ENCODE results near the gene SMIM35. TPM values are rescaled to one million over a fixed set of nuclear protein-coding genes. Genes with fewer than 3 reads are reported as not detected.

The SMIM35 gene
- total RNA-seq, 1 experiment from 2014 or later, result not detected

- Mint-ChIP-seq H3K36me3 (ENCODE audit: insufficient read depth in 1 of 3, low read depth in 3 of 3) (no peaks in the 10 kb centered on the region; a peak in 1 of 7 replicates), H3K9me3 (no peaks in the 10 kb centered on the region), H3K4me3 (no peak overlapping the region), H3K27ac (no peak overlapping the region), H3K4me1 (peaks cover 9 to 26% of the 10 kb centered on the region in 2 experiments), H3K27me3 (ENCODE audit: low read depth) (peaks cover 11% of the 10 kb centered on the region)
- H2BK20ac ChIP-seq (ENCODE audit: low read depth, low read length, poor library complexity, severe bottlenecking), result no peak overlapping the region
- no peaks in the 10 kb centered on the region for H3K79me2 ChIP-seq (ENCODE audit: insufficient read depth, low read length)
- H3K23ac ChIP-seq (ENCODE audit: insufficient read length, low read depth, low read length), result no peak overlapping the region
- H3K18ac ChIP-seq (ENCODE audit: insufficient read length, low read depth, low read length), result no peak overlapping the region
- TF ChIP-seq CTCF (conservative IDR thresholded peaks at IDR 0.05), result no peak
- H3K27ac ChIP-seq (ENCODE audit: insufficient read length, low read depth, low read length), result no peak overlapping the region
- no peak overlapping the region for H3K4ac ChIP-seq (ENCODE audit: low read depth, low read length)
- no peak overlapping the region for H2BK120ac ChIP-seq (ENCODE audit: low read depth, low read length, poor library complexity, severe bottlenecking)
- H4K20me1 ChIP-seq (ENCODE audit: control insufficient read depth, insufficient read depth, insufficient read length), result no peaks in the 10 kb centered on the region
- H2BK15ac ChIP-seq (ENCODE audit: low read depth, low read length), result no peak overlapping the region
- H3K4me2 ChIP-seq (ENCODE audit: insufficient read depth, insufficient read length, low read length), result no peak overlapping the region
- no peak overlapping the region for H4K5ac ChIP-seq (ENCODE audit: insufficient read length, low read depth, low read length)
- H3K9me3 ChIP-seq (ENCODE audit: control insufficient read depth, low read depth, low read length), result no peaks in the 10 kb centered on the region
- no peak overlapping the region for H2BK12ac ChIP-seq (ENCODE audit: insufficient read length, low read depth, low read length)
- H3T11ph ChIP-seq (ENCODE audit: low read length), result no peak overlapping the region
- no peak for DNase-seq
- H4K8ac ChIP-seq (replicated peaks; ENCODE audit: insufficient read length, low read depth, low read length), result no peak overlapping the region
- no peaks in the 10 kb centered on the region for H3K27me3 ChIP-seq (ENCODE audit: insufficient read depth, low read length)
- no peak overlapping the region for H4K91ac ChIP-seq (ENCODE audit: insufficient read length, low read depth, low read length)
- H2AFZ ChIP-seq (ENCODE audit: low read length), result no peak overlapping the region
- H3K56ac ChIP-seq (ENCODE audit: insufficient read length, low read depth, low read length), result no peak overlapping the region
- no peak overlapping the region for H3K14ac ChIP-seq (ENCODE audit: insufficient read depth, low read length)
- 0 out of 2 replicates have a peak, but pooled peaks cover 3% of the 10 kb centered on the region for H3K4me1 ChIP-seq (ENCODE audit: insufficient read depth, low read length)
- H3K9ac ChIP-seq (ENCODE audit: extremely low read depth, insufficient read length, low read length), result no peak overlapping the region
- no peaks in the 10 kb centered on the region for H3K23me2 ChIP-seq (ENCODE audit: insufficient read length, low read depth, low read length, poor library complexity, severe bottlenecking)
- H2BK5ac ChIP-seq (ENCODE audit: insufficient read length, low read length), result no peak overlapping the region
- no CpG with 5 or more reads among the region's 2 CpGs for WGBS (ENCODE audit: extremely low coverage, insufficient read length, low lambda C conversion rate)
- H3K79me1 ChIP-seq (ENCODE audit: insufficient read depth, low read depth, low read length, poor library complexity, severe bottlenecking), result no peaks in the 10 kb centered on the region
- H2AK5ac ChIP-seq (ENCODE audit: insufficient read length, low read length), result no peak overlapping the region
Observed at GRCh38 chr11:118109231-118109630, 22.5 kb upstream of the SMIM35 start.

Measured in H9 (cell line).